ENCODE results near the gene RND1. TPM values are rescaled to one million over a fixed set of nuclear protein-coding genes. Genes with fewer than 3 reads are reported as not detected.
A peak's percentile ranks its signal among the peaks of the same experiment; 100 is the strongest.

The RND1 gene
- total and polyA plus RNA-seq, 2 of the 13 experiments (the other 11 are each of a cell fraction or from before 2014, with no cell fraction given) = 1.8 to 1.9 TPM

DNA sequence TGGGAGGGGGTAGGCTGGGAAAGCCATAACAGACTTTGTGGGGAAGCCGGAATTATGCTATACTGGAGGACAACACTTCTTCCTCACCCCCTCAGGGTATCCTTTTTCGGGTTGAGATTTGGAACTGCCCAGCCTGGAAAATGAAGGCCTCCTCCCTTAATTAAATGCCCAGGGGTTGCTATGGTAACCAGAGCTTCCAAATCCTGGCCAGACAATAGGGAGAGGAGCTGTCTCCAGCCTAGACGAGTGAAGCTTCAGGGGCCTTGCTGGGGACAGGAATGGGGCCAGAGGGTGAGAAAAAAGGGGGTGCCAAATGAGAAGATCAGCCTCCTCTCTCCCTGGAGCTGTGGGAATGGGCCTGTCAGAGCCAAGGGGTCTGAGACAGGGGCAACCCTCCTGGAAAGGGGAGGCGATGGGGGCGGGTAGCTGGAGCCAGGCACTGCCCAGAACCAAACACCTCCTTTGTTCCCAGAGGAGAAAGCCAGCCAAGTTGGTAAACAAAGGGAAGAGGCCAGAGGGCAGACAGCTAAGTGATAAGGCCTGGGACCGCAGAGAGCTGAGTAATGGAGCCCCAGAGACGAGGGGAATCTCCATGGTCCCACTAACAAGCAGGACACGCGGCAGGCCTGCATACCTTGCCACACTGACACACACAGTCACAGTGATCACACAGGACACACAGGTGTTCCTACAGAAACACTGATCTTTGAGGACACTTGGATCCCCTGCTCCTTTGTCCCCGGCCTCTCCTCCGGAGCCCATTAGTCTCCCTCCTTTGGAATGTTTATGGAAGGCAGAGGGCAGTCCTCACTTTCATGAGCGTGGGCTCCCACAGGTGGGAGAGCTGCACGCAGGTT, 17.9 kb upstream of the RND1 start (continued):
- TF ChIP-seq ZBTB7B (CRISPR knock-in tag; IDR thresholded peaks at IDR 0.05) (peak; percentile 87), ZNF777 (CRISPR knock-in tag; IDR thresholded peaks at IDR 0.05) (no peak), FOXA3 (CRISPR knock-in tag; IDR thresholded peaks at IDR 0.05) (peak; percentile 86), MAF1 (CRISPR knock-in tag; IDR thresholded peaks at IDR 0.05; ENCODE audit: borderline replicate concordance) (no peak), ZNF281 (CRISPR knock-in tag; IDR thresholded peaks at IDR 0.05; ENCODE audit: borderline replicate concordance) (0 out of 2 replicates have a peak, but pooled peaks have one; percentile 19), DNMT1 (CRISPR knock-in tag; IDR thresholded peaks at IDR 0.05) (no peak), NR3C1 (CRISPR knock-in tag; IDR thresholded peaks at IDR 0.05) (no peak), ZNF530 (CRISPR knock-in tag; IDR thresholded peaks at IDR 0.05; ENCODE audit: low read depth) (no peak), KLF15 (CRISPR knock-in tag; IDR thresholded peaks at IDR 0.05; ENCODE audit: borderline replicate concordance) (no peak), FOXK2 (IDR thresholded peaks at IDR 0.05) (no peak), ZZZ3 (CRISPR knock-in tag; IDR thresholded peaks at IDR 0.05; ENCODE audit: borderline replicate concordance) (no peak), TFE3 (CRISPR knock-in tag; IDR thresholded peaks at IDR 0.05) (no peak), ZNF547 (CRISPR knock-in tag; IDR thresholded peaks at IDR 0.05) (no peak), ZNF34 (CRISPR knock-in tag; IDR thresholded peaks at IDR 0.05; ENCODE audit: borderline replicate concordance) (no peak), AHR (CRISPR knock-in tag; IDR thresholded peaks at IDR 0.05) (no peak), ZNF580 (CRISPR knock-in tag; IDR thresholded peaks at IDR 0.05; ENCODE audit: borderline replicate concordance, low read depth) (no peak), PHF20 (CRISPR knock-in tag; IDR thresholded peaks at IDR 0.05) (no peak), JARID2 (CRISPR knock-in tag; IDR thresholded peaks at IDR 0.05; ENCODE audit: insufficient replicate concordance) (no peak), THAP8 (CRISPR knock-in tag; IDR thresholded peaks at IDR 0.05; ENCODE audit: borderline replicate concordance) (no peak), NR2F2 (IDR thresholded peaks at IDR 0.05; ENCODE audit: borderline replicate concordance, low read depth) (peak; percentile 84), SAP130 (CRISPR knock-in tag; IDR thresholded peaks at IDR 0.05; ENCODE audit: low read depth) (peak; percentile 58; the same call in 1 of the 2 replicates)
- TF ChIP-seq, protein P1, sequence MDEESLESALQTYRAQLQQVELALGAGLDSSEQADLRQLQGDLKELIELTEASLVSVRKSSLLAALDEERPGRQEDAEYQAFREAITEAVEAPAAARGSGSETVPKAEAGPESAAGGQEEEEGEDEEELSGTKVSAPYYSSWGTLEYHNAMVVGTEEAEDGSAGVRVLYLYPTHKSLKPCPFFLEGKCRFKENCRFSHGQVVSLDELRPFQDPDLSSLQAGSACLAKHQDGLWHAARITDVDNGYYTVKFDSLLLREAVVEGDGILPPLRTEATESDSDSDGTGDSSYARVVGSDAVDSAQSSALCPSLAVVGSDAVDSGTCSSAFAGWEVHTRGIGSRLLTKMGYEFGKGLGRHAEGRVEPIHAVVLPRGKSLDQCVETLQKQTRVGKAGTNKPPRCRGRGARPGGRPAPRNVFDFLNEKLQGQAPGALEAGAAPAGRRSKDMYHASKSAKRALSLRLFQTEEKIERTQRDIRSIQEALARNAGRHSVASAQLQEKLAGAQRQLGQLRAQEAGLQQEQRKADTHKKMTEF (CRISPR knock-in tag; IDR thresholded peaks at IDR 0.05) = no peak
- TF ChIP-seq, protein P2, sequence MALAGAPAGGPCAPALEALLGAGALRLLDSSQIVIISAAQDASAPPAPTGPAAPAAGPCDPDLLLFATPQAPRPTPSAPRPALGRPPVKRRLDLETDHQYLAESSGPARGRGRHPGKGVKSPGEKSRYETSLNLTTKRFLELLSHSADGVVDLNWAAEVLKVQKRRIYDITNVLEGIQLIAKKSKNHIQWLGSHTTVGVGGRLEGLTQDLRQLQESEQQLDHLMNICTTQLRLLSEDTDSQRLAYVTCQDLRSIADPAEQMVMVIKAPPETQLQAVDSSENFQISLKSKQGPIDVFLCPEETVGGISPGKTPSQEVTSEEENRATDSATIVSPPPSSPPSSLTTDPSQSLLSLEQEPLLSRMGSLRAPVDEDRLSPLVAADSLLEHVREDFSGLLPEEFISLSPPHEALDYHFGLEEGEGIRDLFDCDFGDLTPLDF (CRISPR knock-in tag; IDR thresholded peaks at IDR 0.05) = no peak

Data from HepG2 (cell line).